NCI-H2196 (cell line): ENCODE results near the gene DNM1L.
A peak's percentile ranks its signal among the peaks of the same experiment; 100 is the strongest.

ENCODE experiments used
- DNase-seq: peaks from one replicate; lab custom pipeline; 2025; ENCODE audit not compliant: unreplicated experiment; lab: John Stamatoyannopoulos, UW

The DNM1L gene

DNA sequence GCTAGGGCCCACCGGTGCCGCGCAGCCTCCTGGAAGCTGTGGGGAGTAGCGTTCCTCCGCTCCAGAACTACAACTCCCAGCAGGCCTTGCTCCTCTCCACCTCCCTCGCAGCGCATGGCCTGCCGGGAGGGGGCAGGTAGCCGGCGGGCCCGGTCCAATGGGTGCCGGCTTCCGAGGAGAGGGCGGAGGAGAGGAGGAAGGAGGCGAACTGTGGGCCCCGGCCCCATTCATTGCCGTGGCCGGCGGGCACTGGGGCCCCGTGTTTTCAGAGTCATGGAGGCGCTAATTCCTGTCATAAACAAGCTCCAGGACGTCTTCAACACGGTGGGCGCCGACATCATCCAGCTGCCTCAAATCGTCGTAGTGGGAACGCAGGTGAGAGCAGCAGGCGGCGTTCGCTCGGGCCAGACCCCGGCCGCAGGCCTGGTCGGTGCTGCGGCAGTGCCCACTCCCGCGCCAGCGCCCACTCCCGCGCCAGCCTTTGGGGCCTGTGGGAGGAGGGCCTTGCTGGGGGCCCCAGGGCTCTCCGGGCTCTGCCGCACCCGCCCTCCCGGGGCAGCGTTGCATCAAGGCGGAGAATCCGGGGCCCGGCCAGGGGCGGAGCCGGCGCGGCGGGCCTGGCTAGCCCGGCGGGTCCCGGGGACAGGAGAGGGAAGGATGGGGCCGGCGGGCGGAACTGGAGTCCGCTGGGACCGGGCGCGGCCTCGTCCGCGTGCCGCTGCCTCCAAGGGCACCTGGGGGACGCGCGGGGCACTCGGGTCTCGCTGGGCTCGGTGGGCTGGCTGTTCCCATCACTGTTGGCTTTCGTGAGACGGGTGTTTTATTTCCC is at the start of gene DNM1L:
DNM1L (plus strand) TSS at position 211 of the 829 bp plus-strand sequence; CDS start at position 274, 63 bp downstream.
- peak; percentile 95 for DNase-seq

- DNase-seq = no peak
These were observed 37.7 kb upstream of the DNM1L start for GRCh38 chr12:32641287-32641901.

DNA sequence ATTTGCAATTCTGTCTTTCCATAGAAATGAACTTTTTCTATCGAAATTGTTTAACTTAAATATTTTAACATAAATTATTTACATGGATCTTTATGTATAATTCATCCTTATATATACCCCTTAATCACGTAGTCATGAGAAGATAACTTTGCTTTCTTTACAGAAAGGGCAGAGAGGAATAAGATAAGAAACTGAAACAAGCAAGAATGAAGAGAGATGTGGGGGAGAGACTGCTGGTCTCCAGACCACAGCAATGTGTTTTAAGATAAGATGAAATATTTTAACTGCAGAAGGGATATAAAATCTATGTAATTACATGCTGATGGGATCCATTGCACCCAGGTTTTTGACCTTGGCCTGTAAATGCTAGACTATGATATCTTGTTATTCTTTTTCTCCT is 34.7 kb upstream of the DNM1L start:
- DNase-seq = no peak

DNA sequence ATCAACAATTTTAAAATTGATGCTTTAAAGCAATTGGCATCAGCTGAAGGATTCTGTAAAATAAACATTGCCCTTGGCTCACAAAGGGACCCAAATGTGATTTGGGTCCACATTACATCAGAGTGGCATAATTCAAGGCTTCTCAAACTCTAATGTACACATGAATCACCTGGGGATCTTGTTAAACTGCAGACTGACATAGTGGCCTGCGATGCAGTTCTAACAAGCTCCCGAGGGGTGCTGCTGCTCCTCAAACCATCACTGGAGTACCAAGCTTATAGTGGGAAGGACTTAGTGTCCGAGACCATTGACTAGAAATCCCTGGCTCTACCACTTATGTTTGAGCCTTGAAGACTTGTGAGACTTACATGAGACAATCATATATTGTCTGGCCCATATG is 31.8 kb upstream of the DNM1L start:
- no peak for DNase-seq

DNA sequence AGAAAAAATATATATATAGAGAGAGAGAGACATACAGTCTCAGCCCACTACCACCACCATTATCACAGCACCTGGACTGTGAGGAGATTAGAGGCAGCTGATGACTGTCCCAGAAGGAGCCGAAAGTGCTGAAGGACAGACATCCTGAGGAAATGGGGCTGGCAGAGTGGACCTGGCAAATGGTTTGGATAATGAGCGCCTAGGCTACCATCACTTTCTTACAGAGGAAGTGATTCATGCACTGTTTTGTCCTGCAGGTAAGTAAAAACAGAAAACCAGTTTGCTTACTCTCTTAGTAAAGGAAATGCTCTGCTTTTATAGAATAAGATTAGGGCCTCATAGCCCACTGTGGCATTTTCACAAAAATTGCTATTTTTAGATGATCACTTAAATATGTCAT is 28.6 kb upstream of the DNM1L start:
- DNase-seq = no peak

- DNase-seq = no peak
These were observed 27.7 kb upstream of the DNM1L start for GRCh38 chr12:32651151-32651955.

DNA sequence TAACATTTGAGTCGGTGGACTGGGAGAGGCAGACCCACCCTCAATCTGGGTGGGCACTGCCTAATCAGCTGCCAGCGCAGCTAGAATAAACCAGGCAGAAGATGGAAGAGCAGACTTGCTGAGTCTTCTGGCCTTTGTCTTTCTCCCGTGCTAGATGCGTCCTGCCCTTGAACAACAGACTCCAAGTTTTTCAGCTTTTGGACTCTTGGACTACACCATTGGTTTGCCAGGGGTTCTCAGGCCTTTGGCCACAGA is 27.2 kb upstream of the DNM1L start:
- DNase-seq = no peak

- DNase-seq = no peak
These were observed 19.1 kb upstream of the DNM1L start for GRCh38 chr12:32659908-32660440.

DNA sequence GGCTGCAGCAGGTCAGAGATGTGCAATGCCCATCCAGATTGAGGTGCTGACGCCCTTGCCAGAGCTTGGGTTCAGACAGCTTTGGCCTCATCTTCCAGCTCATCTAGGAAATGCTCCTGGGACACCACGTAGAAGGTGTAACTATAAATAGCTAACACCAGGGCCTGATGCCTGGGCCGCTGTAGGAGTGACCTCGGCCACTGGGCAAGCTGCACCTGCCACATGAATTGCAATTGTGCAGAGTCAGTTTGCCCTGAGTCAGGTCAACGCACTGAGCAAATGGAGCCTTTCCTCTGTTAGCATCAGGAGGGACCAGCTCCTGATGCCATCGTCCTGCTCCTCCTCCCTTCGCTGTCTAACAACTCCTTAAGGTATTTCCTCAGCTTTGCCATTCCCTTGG is 17.4 kb upstream of the DNM1L start:
- no peak for DNase-seq

GRCh38 chr12:32662665-32663064 is 16.4 kb upstream of the DNM1L start:
- DNase-seq = no peak

DNA sequence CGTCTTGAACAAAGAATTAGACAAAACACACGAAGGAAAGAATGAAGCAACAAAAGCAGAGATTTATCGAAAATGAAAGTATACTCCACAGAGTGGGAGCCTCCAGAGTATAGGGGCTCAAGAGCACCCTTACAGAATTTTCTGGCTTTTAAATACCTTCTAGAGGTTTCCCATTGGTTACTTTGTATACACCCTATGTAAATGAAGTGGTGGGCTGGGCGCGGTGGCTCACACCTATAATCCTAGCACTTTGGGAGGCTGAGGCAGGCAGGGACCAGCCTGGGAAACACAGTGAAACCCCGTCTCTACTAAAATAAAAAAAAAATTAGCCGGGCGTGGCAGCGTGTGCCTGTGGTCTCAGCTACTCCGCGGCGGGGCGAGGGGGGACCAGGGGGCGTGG is 13.1 kb upstream of the DNM1L start:
- no peak for DNase-seq

- no peak for DNase-seq
These were observed 9.5 kb upstream of the DNM1L start for GRCh38 chr12:32669584-32669983.

GRCh38 chr12:32671930-32672780 is 6.9 kb upstream of the DNM1L start:
- peak; percentile 78 for DNase-seq

GRCh38 chr12:32679920-32680237 is 778 bp downstream of the DNM1L start:
- DNase-seq = no peak

DNA sequence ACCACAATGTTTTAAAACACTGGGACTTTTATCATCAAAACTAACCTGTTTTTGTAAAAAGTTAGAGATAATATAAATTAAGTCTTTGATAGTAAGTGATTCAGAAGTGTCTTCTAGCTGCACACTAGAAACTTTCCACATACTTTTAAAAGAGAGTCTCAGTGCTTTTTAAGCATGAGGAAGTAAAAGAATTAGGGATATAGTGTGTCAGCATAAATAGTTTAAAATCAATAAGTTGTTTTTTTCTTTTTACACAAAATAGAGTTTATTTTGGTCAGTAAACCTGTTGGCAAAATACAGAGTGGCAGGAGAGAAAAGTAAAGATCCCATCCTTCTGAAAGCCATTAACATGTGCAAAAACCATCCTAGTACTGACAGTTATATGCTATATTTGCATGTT is 1.7 kb downstream of the DNM1L start:
- no peak for DNase-seq

DNA sequence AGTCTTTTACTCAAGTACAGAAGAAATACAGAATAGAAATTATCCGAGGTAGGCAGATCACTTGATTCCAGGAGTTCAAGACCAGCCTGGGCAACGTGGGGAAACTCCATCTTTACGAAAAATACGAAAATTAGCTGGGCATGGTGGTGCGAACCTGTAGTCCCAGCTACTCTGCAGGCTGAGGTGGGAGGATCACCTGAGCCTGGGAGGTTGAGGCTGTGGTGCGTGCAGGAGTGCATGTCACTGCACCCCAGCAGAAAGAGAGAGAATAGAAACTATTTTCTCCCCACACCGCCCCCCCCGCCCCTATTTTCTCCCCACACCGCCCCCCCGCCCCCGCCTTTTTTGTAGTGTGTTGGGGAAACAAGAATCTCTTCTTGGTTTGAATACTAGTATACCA is 2.2 kb downstream of the DNM1L start:
- no peak for DNase-seq

DNA sequence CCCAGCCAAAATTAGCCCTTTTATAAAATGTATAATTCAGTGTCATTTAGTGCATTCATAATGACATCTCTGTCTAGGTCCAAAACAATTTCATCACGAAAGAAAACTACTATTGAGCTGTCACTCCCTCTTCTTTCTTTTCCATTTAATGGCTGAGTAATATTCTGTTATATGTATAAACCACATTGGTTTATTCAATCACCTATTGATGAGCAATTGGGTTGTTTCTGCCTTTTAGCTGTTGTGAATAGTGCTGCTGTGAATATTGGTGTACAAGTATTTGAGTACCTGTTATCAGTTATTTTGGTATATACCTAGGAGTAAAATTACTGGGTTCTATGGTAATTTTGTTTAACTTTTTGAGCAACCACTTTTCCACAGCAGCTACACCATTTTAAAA is 7.2 kb downstream of the DNM1L start:
- no peak for DNase-seq

GRCh38 chr12:32688786-32689185 is 9.7 kb downstream of the DNM1L start:
- no peak for DNase-seq

GRCh38 chr12:32690927-32691326 is 11.8 kb downstream of the DNM1L start:
- DNase-seq = no peak

GRCh38 chr12:32692358-32692757 is 13.3 kb downstream of the DNM1L start:
- no peak for DNase-seq

DNA sequence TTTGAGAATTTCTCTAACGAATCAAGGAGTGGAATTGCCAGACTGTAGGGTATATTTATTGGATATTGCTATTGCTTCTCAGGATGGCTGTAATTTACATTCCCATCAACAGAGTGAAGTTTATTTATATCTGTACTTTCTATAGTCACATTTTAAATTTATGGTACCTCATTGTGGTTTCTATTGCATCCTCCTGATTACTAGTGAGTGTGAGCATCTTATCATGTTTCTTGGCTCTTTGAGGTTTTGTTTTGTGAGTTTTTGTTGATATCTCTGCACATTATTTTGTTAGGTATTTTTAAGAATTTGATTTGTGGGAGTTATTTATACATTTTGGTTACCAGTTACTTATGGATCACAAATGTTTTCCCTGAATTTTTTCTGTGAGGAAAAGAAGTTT is 13.9 kb downstream of the DNM1L start:
- DNase-seq = no peak
